ENCODE measurements around the gene CHP2.

Gene CHP2

DNA sequence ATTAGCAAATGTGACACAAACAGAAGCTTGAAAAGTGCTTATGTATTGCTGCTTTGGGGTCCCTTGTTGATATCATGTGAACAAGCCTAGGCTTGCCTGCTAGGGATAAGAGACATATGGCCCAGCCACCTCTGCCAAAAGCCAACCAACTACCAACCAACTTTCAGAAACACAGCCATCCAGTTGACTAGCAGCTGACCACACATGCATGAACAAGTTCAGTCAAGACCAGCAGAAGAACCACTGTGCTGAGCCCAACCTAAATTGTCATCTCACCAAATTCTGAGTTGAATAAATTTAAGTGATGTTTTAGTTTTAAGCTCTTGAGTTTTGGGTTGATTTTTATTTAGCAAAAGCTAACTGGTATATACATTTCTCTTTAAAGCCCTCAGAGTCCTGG lies 45.3 kb upstream of the CHP2 start:
- H3K4me3 ChIP-seq (ENCODE audit: low read depth in 1 of 2, low read length in 2 of 2) = no peak overlapping the region
- no peaks in the 10 kb centered on the region for H3K36me3 ChIP-seq (ENCODE audit: insufficient read depth, low read length)
- no peak overlapping the region for H2AFZ ChIP-seq (ENCODE audit: low read depth, low read length)
- no peak for DNase-seq
- no peaks in the 10 kb centered on the region for H3K79me2 ChIP-seq (ENCODE audit: insufficient read depth, low read length)
- H3K4me1 ChIP-seq (ENCODE audit: insufficient read depth, low read length) = no peaks in the 10 kb centered on the region
- H3K9me3 ChIP-seq (ENCODE audit: insufficient read depth, low read length, severe bottlenecking) = no peaks in the 10 kb centered on the region
- no peak overlapping the region for H3K4me2 ChIP-seq (ENCODE audit: insufficient read depth, low read length)
- H3K27me3 ChIP-seq (ENCODE audit: insufficient read depth, low read length, poor library complexity) = no peaks in the 10 kb centered on the region
- TF ChIP-seq, protein P1, sequence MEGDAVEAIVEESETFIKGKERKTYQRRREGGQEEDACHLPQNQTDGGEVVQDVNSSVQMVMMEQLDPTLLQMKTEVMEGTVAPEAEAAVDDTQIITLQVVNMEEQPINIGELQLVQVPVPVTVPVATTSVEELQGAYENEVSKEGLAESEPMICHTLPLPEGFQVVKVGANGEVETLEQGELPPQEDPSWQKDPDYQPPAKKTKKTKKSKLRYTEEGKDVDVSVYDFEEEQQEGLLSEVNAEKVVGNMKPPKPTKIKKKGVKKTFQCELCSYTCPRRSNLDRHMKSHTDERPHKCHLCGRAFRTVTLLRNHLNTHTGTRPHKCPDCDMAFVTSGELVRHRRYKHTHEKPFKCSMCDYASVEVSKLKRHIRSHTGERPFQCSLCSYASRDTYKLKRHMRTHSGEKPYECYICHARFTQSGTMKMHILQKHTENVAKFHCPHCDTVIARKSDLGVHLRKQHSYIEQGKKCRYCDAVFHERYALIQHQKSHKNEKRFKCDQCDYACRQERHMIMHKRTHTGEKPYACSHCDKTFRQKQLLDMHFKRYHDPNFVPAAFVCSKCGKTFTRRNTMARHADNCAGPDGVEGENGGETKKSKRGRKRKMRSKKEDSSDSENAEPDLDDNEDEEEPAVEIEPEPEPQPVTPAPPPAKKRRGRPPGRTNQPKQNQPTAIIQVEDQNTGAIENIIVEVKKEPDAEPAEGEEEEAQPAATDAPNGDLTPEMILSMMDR (IDR thresholded peaks at IDR 0.05; ENCODE audit: borderline replicate concordance, extremely low read depth, low read length, poor library complexity, severe bottlenecking) = no peak
- TF ChIP-seq EZH2 (IDR thresholded peaks at IDR 0.05; ENCODE audit: borderline replicate concordance, low read depth, low read length, severe bottlenecking) = no peak
- no peaks in the 10 kb centered on the region for H4K20me1 ChIP-seq (ENCODE audit: insufficient read depth, low read length)
- H3K9ac ChIP-seq (ENCODE audit: low read depth, low read length) = no peak overlapping the region
- no peak for ATAC-seq (ENCODE audit: insufficient read depth, low read depth)
- H3K27ac ChIP-seq (ENCODE audit: low read length) = no peak overlapping the region

DNA sequence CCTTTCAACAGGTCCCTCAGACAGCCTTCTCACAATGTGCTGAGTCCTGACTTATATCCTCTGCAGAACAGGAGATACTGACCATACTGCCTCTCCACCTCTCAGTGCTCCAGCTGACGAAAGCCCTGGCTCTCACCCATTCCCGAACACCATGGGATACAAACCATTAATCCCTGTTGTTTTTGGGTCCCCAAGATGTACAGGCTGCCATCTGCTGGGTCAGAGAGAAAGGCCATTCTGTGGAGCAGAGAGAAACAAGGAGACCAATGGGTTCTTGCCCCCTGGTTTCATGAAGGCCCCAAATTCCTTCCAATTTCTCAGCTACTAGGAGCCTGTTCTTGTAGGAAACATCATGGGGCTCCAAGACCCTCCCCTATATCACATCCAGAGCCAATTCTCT lies 44.8 kb upstream of the CHP2 start:
- no peak for DNase-seq
- no peak overlapping the region for H3K4me3 ChIP-seq (ENCODE audit: low read depth in 1 of 2, low read length in 2 of 2)
- no peaks in the 10 kb centered on the region for H3K4me1 ChIP-seq (ENCODE audit: insufficient read depth, low read length)
- no peaks in the 10 kb centered on the region for H3K36me3 ChIP-seq (ENCODE audit: insufficient read depth, low read length)
- no peaks in the 10 kb centered on the region for H3K27me3 ChIP-seq (ENCODE audit: insufficient read depth, low read length, poor library complexity)
- TF ChIP-seq, protein P1 (IDR thresholded peaks at IDR 0.05; ENCODE audit: borderline replicate concordance, extremely low read depth, low read length, poor library complexity, severe bottlenecking) = no peak
- no peak for TF ChIP-seq EZH2 (IDR thresholded peaks at IDR 0.05; ENCODE audit: borderline replicate concordance, low read depth, low read length, severe bottlenecking)
- ATAC-seq (ENCODE audit: insufficient read depth, low read depth) = no peak
- H2AFZ ChIP-seq (ENCODE audit: low read depth, low read length) = no peak overlapping the region
- H3K27ac ChIP-seq (ENCODE audit: low read length) = no peak overlapping the region
- H3K9me3 ChIP-seq (ENCODE audit: insufficient read depth, low read length, severe bottlenecking) = no peaks in the 10 kb centered on the region
- no peaks in the 10 kb centered on the region for H4K20me1 ChIP-seq (ENCODE audit: insufficient read depth, low read length)
- no peak overlapping the region for H3K9ac ChIP-seq (ENCODE audit: low read depth, low read length)
- no peak overlapping the region for H3K4me2 ChIP-seq (ENCODE audit: insufficient read depth, low read length)
- H3K79me2 ChIP-seq (ENCODE audit: insufficient read depth, low read length) = no peaks in the 10 kb centered on the region

DNA sequence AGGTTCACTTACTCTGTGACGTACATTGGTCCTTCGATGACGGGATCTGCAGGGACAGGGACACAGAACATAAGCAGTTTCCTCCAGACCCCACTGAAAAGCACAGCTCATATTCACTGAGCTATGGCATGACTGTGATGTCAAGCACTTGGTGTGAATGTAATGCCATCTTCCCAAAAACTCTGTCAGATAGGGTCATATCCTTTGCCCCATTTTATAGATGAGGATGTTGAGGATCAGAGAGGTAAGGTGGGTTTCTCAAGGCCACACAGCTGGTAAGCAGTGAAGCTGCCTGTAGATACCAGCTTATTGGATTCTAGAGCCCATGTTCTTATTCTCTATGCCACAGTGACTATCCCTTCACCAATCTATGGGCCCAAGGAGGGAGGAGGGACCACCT lies 44.3 kb upstream of the CHP2 start:
- DNase-seq = no peak
- H4K20me1 ChIP-seq (ENCODE audit: insufficient read depth, low read length) = no peaks in the 10 kb centered on the region
- no peak overlapping the region for H2AFZ ChIP-seq (ENCODE audit: low read depth, low read length)
- ATAC-seq (ENCODE audit: insufficient read depth, low read depth) = no peak
- no peak overlapping the region for H3K4me3 ChIP-seq (ENCODE audit: low read depth in 1 of 2, low read length in 2 of 2)
- TF ChIP-seq EZH2 (IDR thresholded peaks at IDR 0.05; ENCODE audit: borderline replicate concordance, low read depth, low read length, severe bottlenecking) = no peak
- TF ChIP-seq, protein P1 (IDR thresholded peaks at IDR 0.05; ENCODE audit: borderline replicate concordance, extremely low read depth, low read length, poor library complexity, severe bottlenecking) = no peak
- H3K36me3 ChIP-seq (ENCODE audit: insufficient read depth, low read length) = no peaks in the 10 kb centered on the region
- no peaks in the 10 kb centered on the region for H3K4me1 ChIP-seq (ENCODE audit: insufficient read depth, low read length)
- no peak overlapping the region for H3K4me2 ChIP-seq (ENCODE audit: insufficient read depth, low read length)
- H3K27me3 ChIP-seq (ENCODE audit: insufficient read depth, low read length, poor library complexity) = no peaks in the 10 kb centered on the region
- no peak overlapping the region for H3K9ac ChIP-seq (ENCODE audit: low read depth, low read length)
- H3K79me2 ChIP-seq (ENCODE audit: insufficient read depth, low read length) = no peaks in the 10 kb centered on the region
- no peak overlapping the region for H3K27ac ChIP-seq (ENCODE audit: low read length)
- no peaks in the 10 kb centered on the region for H3K9me3 ChIP-seq (ENCODE audit: insufficient read depth, low read length, severe bottlenecking)

DNA sequence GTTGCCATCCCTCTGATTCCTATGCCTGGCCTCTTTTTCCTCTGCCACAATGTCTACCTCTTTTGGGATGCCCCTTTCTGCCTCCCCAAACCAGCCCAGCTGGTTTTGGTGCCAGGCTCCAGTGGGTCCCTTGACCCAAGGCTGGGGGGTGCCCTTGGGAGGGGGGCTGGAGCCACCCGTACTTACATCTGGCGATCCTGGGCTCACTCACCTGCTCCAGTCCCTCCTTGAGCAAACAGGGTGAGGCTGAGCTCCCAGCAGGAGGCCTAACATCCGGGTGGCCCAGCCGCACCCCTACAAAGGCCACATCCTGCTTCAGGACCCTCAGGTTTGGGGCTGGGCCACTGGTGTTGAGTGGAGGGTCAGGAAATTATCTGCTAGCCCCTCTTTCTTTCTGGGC lies 43.0 kb upstream of the CHP2 start:
- no peaks in the 10 kb centered on the region for H3K79me2 ChIP-seq (ENCODE audit: insufficient read depth, low read length)
- H3K9ac ChIP-seq (ENCODE audit: low read depth, low read length) = no peak overlapping the region
- no peak overlapping the region for H3K4me2 ChIP-seq (ENCODE audit: insufficient read depth, low read length)
- H3K27me3 ChIP-seq (ENCODE audit: insufficient read depth, low read length, poor library complexity) = no peaks in the 10 kb centered on the region
- H3K9me3 ChIP-seq (ENCODE audit: insufficient read depth, low read length, severe bottlenecking) = no peaks in the 10 kb centered on the region
- H3K36me3 ChIP-seq (ENCODE audit: insufficient read depth, low read length) = no peaks in the 10 kb centered on the region
- DNase-seq (no peak), ATAC-seq (ENCODE audit: insufficient read depth, low read depth) (no peak)
- TF ChIP-seq, protein P1 (IDR thresholded peaks at IDR 0.05; ENCODE audit: borderline replicate concordance, extremely low read depth, low read length, poor library complexity, severe bottlenecking) = no peak
- no peak for TF ChIP-seq EZH2 (IDR thresholded peaks at IDR 0.05; ENCODE audit: borderline replicate concordance, low read depth, low read length, severe bottlenecking)
- no peak overlapping the region for H3K27ac ChIP-seq (ENCODE audit: low read length)
- H2AFZ ChIP-seq (ENCODE audit: low read depth, low read length) = no peak overlapping the region
- no peaks in the 10 kb centered on the region for H3K4me1 ChIP-seq (ENCODE audit: insufficient read depth, low read length)
- no peaks in the 10 kb centered on the region for H4K20me1 ChIP-seq (ENCODE audit: insufficient read depth, low read length)
- H3K4me3 ChIP-seq (ENCODE audit: low read depth in 1 of 2, low read length in 2 of 2) = no peak overlapping the region

Measured in DND-41 (cell line).